Stimulated activated CD8-positive, alpha-beta memory T cell treated with anti-CD3 and anti-CD28 coated beads, Interleukin-15, amount 100 ng/mL, for 24 hours (primary cell): ENCODE results near the gene MEG3.

ENCODE experiments used
- DNase-seq: peaks from one replicate; pipeline ENCODE4 v3.0.0-alpha.2; 2020; ENCODE audit warnings: low read depth

Gene MEG3

GRCh38 chr14:100896369-100897060 is 70.6 kb downstream of the MEG3 start:
- DNase-seq: no peak

DNA sequence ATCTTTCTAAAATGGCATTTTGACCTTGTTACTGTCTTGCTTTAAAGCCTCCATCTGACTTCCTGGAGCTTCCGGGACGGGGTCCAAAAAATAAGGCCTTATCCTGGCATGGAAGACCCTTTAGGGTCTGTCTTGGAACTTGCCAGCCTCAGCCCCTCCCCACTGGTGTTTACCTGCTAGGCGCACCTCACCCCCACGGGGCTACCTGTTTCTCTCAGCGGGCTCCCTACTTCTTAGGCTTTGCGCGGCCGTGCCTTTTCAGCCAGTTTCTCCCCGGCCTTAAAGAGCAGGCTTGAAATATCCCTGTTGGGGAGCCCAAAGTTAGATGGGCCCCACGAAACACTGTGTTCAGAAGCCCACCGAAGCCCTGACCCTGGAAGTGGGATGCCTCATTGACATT is 72.5 kb downstream of the MEG3 start:
- DNase-seq: no peak

GRCh38 chr14:100898935-100899883 is 73.3 kb downstream of the MEG3 start:
- no peak for DNase-seq

DNA sequence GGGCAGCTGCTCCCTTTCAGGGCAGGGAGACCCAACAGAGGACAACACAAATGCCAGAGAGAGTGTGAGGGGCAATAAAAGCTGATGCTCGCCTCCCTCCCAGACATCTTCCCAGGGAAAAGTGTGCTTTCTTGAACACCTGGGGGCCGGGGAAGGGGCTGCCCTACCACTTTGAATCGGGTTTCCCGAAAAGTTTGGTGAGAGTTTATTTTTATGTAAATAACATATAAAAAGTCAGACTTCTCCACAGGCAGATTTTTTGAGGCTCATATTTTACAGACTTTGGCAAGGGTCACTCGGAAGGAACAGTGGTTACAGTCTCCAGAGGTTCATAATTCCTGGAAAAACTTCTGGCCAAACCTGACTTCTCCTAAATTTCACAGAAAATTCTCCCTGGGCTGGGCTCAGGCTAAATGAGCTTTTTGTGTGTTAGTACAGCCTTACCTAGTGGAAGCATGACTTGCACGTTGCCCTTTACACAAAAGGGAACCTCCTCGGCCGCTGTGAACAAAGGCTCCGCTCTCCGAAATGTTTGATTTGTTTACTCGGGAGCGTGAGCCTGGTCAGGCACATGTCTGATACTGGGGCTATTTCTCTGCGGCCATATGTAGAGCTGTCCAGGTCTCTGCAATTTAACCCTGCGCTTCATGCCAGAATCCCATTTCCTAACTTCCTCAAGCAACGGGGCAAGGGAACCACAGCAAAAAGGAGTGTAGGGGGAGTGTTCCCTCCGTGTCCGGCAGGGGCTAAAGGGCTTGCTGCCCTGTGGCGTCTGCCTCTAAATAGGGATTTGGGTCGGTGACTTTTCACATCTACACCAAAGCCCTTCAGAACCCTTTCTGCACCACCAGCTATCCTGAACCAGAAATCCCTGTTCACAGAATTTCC is 74.2 kb downstream of the MEG3 start:
- no peak for DNase-seq

GRCh38 chr14:100900837-100901390 is 75.0 kb downstream of the MEG3 start:
- DNase-seq: no peak

DNA sequence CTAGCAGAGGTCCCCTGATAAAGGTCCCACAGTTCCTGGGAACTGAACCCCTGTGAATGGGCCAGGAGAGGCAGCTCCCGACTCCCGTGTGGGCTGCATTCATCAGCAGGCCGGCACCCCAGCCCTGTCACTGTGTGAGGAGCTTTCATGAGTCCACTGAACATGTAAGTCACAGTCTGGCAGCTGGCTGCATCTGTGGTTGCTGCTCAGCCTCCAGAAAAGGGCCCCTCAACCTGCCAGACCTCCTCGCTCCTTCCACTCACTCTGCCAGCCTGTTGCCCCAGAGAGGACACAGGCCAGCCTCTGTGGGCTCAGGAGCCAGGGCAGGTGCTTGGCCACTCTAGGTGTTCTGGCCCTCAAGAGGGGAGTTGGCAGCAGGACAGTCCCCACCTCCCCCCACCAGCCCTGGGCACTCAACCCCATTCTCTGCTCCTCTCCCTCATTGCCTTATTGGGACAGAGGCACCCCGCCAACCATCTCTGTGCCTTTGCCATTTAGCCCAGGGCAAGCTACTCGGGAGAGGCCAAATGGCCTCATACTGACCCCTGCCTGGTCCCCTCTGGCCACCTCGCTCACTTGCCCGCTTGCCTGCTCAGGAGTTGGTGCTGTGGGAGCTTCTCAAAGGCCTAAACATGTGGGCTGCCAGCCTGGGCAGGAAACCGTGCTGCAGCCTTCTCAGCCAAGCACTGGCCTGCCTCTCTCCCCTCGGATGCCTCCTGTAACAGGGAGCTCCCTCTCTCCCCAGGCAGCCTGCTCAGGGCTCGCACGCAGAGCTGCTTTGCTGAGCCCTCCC is 75.7 kb downstream of the MEG3 start:
- DNase-seq: no peak

GRCh38 chr14:100902295-100903133 is 76.6 kb downstream of the MEG3 start:
- no peak for DNase-seq

DNA sequence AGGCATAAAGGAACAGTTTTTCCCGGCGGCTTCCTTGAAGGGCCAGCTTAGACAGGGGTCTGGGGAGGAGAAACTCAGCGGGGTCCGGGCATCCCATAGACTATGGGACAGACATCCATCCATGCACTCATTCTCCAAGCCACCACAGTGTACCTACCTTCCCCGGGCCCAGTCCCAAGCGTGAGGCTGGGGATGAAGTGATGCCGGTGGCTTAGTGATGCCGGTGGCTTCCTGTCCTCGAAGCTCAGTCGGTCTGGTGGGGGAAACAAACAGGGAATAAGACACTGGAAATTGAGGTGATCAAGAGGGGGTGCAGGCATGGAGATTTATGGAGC is 77.2 kb downstream of the MEG3 start:
- no peak for DNase-seq

DNA sequence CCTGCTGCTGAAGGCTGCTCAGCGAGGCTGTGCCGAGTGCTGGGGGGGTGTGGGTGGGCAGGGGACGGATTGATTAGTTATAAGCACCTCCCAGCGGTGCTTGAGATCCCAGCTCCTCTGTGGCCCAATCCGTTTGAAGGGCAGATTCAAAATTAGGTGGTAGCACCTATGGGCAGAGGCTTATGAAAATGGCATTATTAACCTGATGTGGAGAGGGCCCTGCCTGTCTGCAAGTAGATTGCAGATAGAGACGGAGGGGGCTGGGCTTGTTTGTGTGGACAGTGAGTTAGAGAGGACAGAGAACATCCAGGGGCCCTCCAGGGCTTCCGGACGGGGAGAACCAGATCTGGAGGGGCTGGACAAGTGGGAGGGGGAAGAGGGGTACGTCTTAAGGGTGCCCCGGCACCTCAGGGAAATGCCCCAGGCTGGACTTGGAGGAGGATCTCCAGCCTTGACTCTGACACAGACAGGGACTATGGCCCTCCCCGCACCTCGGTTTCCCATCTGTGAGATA is 77.8 kb downstream of the MEG3 start, which contains the start of gene RTL1:
Gene RTL1 (minus strand): TSS at position 51 of the 514 bp plus-strand sequence. CDS start 18,934 bp downstream, outside the sequence.
- DNase-seq: no peak

DNA sequence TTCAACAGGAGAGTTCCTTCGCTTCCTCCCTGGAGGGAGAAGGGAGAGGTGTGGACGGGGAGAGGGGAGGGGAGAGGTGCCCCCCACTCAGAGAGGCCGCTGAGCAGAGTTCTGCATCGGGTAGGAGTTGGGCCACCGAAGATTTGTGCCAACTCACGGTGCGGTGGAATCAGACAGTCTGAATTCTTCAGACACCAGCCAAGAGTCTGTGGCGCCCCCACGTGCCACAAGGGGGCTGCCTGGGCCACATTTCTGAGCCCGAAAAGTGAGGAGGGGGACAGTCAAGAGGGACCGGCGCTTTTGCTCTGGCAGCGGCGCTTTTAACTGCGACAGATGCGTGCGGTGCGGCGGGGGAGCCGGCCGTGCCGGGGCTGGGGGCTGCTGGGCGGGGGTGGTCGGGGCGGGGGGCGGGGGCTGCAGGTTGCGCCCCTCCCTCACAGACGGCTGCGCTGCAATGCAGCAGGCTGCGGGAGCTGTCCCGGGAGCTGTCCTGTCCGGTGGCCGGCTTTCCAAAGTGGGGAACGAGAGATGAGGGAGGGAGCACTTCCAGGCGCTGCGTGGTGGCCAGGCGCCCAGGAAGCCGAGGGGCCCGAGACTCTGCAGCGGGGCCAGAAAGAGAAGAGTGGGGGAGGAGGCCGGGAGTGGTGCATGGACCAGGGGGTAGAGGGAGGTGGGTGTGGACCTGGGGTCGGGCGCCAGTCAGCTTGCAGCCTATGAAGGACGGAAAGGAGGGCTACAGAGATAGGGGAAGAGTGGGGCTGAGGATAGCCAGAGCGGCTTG is 78.6 kb downstream of the MEG3 start:
- DNase-seq: no peak

GRCh38 chr14:100905166-100905565 is 79.2 kb downstream of the MEG3 start:
- DNase-seq: no peak

DNA sequence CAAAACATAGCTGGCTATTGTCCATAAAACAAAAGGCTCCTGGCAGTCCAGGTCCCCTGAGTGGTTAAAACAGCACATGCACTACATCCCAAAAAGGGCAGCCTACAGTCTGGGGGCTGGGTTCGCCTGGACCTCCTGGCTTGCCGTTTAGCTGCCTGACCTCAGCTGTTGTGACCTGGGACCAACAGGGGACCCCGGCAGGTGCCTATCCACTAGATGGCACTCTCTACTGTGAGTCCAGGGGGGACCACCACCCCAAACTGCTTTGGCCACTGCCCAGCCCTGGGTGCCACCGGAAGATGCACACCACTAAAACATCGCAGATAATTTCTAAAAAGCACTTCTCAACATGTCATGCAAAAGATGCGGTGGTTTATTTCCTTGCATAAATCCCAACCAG is 80.5 kb downstream of the MEG3 start:
- no peak for DNase-seq

- DNase-seq: no peak
Measured at GRCh38 chr14:100907240-100907639, 81.3 kb downstream of the MEG3 start.

- no peak for DNase-seq
Measured at GRCh38 chr14:100909439-100909838, 83.5 kb downstream of the MEG3 start.
